Measurements from ENCODE around the gene WIPF1. TPM values are rescaled to one million over a fixed set of nuclear protein-coding genes. Genes with fewer than 3 reads are reported as not detected.

WIPF1 gene
- total RNA-seq, 4 donors from 2014 or later, result 20.9 to 60.1 (median 43.3) TPM

DNA sequence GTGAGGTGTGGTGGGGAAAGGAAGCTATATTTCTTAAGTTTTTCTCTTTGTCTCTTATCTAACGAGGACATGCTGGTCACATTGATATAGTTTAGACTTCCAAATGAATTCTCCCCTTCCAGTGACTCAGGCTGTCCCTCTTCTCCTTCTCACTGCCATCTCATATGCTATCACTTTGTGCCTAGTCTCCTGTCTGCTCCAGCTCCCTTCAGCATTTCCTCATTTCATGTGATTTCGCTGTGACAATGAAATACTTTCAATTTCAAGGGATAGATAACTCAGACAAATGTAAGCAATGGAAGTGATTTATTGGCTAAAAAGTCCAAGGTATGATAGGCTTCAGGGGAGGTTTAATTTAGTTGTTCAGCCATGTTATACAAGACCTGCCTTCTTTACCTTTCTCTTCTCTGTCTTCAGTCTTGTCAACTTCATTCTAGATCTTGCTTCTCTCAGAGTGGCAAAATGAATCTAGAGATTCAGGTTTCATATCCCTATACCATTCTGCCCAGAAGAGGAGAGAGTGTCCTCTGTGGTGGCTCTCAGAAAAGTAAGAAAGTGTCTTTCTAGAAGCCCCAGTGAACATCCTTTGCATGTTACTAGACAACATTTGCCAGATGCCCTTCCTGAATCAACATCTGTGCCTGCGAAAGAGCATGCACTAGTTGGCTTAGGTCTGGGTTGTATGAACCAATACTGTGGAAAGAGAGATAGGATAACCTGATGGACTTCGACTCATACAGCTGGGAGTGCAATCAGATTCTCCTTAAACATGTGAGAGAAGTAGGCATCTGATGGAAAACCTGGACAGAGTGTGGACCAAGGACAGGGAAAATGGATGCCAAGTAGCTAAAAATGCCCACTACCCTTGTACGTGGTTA, 80.9 kb downstream of the WIPF1 start:
- DNase-seq (ENCODE audit: low spot score) (no peak), ATAC-seq (ENCODE audit: low FRiP score) (no peak)
- TF ChIP-seq, protein P1, sequence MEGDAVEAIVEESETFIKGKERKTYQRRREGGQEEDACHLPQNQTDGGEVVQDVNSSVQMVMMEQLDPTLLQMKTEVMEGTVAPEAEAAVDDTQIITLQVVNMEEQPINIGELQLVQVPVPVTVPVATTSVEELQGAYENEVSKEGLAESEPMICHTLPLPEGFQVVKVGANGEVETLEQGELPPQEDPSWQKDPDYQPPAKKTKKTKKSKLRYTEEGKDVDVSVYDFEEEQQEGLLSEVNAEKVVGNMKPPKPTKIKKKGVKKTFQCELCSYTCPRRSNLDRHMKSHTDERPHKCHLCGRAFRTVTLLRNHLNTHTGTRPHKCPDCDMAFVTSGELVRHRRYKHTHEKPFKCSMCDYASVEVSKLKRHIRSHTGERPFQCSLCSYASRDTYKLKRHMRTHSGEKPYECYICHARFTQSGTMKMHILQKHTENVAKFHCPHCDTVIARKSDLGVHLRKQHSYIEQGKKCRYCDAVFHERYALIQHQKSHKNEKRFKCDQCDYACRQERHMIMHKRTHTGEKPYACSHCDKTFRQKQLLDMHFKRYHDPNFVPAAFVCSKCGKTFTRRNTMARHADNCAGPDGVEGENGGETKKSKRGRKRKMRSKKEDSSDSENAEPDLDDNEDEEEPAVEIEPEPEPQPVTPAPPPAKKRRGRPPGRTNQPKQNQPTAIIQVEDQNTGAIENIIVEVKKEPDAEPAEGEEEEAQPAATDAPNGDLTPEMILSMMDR (IDR thresholded peaks at IDR 0.05), result no peak

DNA sequence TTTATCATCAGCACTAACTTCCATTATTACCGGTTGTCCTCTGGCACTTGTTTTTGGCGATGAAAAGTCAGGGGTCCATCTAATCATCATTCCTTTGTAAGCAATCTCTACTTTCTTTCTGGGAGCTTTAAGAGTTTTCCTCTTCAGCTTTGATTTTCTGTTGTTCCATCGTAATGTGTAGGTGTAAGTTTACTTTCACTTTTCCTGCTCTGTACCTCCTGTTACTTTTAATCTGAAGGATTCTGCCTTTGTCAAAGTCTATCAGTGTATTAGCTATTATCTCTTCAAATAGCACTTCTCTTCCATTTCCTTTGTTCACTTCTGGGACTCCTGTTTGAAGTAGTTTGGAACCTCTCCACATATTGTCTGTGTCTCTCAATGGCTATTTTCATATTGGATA, 85.3 kb downstream of the WIPF1 start:
- ATAC-seq (ENCODE audit: low FRiP score) (no peak), DNase-seq (ENCODE audit: low spot score) (no peak)
- TF ChIP-seq, protein P1 (IDR thresholded peaks at IDR 0.05), result no peak

- ATAC-seq (ENCODE audit: low FRiP score), result no peak
- TF ChIP-seq, protein P1 (IDR thresholded peaks at IDR 0.05), result no peak
- no peak for DNase-seq (ENCODE audit: low spot score)
These were observed 85.9 kb downstream of the WIPF1 start for GRCh38 chr2:174511580-174512260.

GRCh38 chr2:174510583-174511189, 86.9 kb downstream of the WIPF1 start:
- TF ChIP-seq, protein P1 (IDR thresholded peaks at IDR 0.05), result no peak
- no peak for ATAC-seq (ENCODE audit: low FRiP score)
- DNase-seq (ENCODE audit: low spot score), result no peak

Small RNA genes lying within 50 kb of the gene (small RNA-seq; reads per million reads assigned to genes)
- gene RNU6-5P, result not detected

Other genes with a start within 250 kb of the WIPF1 start
- gene SCRN3, start 202.1 kb downstream of the WIPF1 start, total RNA-seq, result 10 to 100 TPM in 3 of 4 donors, 1 to 10 TPM in 1; 9.5 to 24.7 (median 18.0) TPM
- gene GPR155, start 110.8 kb downstream of the WIPF1 start, total RNA-seq, result 1 to 10 TPM; 3.6 to 8.0 (median 6.2) TPM
- gene CHRNA1, start 166.7 kb upstream of the WIPF1 start, total RNA-seq, result not detected

All from omental fat pad (tissue), 4 donors.